Parathyroid adenoma (tissue), 2 donors: ENCODE measurements around the gene ADCY1.

ENCODE experiments used
- H2AFZ ChIP-seq: fragments of 300-600 bp; sonication (generic); one replicate; pipeline ENCODE4 v1.7.0; 2017; ENCODE audit warnings: antibody characterized with exemption, mild to moderate bottlenecking
- H3K27ac ChIP-seq: fragments of 300-600 bp; sonication (generic); one replicate; pipeline ENCODE4 v1.7.0; 2017
- H3K27me3 ChIP-seq: fragments of 300-600 bp; sonication (generic); one replicate; pipeline ENCODE4 v1.7.0; 2017; ENCODE audit warnings: low read length; ENCODE audit not compliant: control insufficient read depth, insufficient read depth
- H3K36me3 ChIP-seq: fragments of 300-600 bp; sonication (generic); one replicate; pipeline ENCODE4 v1.7.0; 2017; ENCODE audit warnings: low read length; ENCODE audit not compliant: control insufficient read depth, insufficient read depth
- H3K4me1 ChIP-seq: fragments of 300-600 bp; sonication (generic); one replicate; pipeline ENCODE4 v1.7.0; 2017; ENCODE audit warnings: control low read depth
- H3K4me2 ChIP-seq: fragments of 300-600 bp; sonication (generic); one replicate; pipeline ENCODE4 v1.7.0; 2017; ENCODE audit warnings: low read length
- H3K4me3 ChIP-seq: fragments of 300-600 bp; sonication (generic); one replicate; pipeline ENCODE4 v1.7.0; 2017; ENCODE audit warnings: low read depth, low read length
- H3K79me2 ChIP-seq: fragments of 300-600 bp; sonication (generic); one replicate; pipeline ENCODE4 v1.7.0; 2017; ENCODE audit warnings: control low read depth
- H3K9ac ChIP-seq: fragments of 300-600 bp; sonication (generic); one replicate; pipeline ENCODE4 v1.7.0; 2017; ENCODE audit warnings: mild to moderate bottlenecking
- H3K9me3 ChIP-seq: fragments of 300-600 bp; sonication (generic); one replicate; pipeline ENCODE4 v1.7.0; 2017; ENCODE audit warnings: low read length; ENCODE audit not compliant: control insufficient read depth
- TF ChIP-seq, protein P1 (sequence below): fragments of 300-600 bp; sonication (generic); IDR thresholded peaks from one replicate; pipeline ENCODE4 v1.7.0; 2017; ENCODE audit warnings: antibody characterized with exemption, mild to moderate bottlenecking
- donor health status: primary hyperparathyroidism.

The ADCY1 gene

DNA sequence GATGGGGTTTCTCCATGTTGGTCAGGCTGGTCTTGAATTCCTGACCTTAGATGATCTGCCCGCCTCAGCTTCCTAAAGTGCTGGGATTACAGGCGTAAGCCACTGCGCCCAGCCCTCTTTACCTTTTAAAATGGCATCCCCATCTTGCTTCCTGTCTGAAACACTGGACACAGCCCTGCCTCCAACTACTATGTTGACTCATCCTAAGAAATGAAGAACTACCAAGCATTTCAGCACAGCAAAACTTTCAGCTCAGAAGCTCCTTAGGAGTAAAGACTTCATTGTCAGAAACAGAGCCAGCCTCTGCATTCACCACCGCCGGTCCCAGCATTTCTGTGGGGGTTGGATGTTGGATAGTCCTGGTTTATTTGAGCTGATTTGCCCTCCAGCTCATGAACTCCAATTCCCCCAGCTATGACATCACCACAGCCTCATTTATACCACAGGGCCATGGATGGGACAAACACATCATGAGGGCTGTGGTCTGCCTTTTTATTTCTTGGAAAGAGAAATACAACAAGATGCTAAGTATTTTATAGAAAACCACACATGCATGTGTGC, 123.5 kb downstream of the ADCY1 start:
- Histone ChIP-seq H3K4me1 (no peaks in the 10 kb centered on the region), H3K27me3 (no peaks in the 10 kb centered on the region), H3K27ac (no peak overlapping the region), H3K9me3 (no peaks in the 10 kb centered on the region), H3K36me3 (no peaks in the 10 kb centered on the region), H3K79me2 (no peaks in the 10 kb centered on the region), H3K4me2 (no peak overlapping the region), H2AFZ (no peak overlapping the region), H3K4me3 (no peak overlapping the region), H3K9ac (no peak overlapping the region)
- TF ChIP-seq, protein P1, sequence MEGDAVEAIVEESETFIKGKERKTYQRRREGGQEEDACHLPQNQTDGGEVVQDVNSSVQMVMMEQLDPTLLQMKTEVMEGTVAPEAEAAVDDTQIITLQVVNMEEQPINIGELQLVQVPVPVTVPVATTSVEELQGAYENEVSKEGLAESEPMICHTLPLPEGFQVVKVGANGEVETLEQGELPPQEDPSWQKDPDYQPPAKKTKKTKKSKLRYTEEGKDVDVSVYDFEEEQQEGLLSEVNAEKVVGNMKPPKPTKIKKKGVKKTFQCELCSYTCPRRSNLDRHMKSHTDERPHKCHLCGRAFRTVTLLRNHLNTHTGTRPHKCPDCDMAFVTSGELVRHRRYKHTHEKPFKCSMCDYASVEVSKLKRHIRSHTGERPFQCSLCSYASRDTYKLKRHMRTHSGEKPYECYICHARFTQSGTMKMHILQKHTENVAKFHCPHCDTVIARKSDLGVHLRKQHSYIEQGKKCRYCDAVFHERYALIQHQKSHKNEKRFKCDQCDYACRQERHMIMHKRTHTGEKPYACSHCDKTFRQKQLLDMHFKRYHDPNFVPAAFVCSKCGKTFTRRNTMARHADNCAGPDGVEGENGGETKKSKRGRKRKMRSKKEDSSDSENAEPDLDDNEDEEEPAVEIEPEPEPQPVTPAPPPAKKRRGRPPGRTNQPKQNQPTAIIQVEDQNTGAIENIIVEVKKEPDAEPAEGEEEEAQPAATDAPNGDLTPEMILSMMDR = no peak

DNA sequence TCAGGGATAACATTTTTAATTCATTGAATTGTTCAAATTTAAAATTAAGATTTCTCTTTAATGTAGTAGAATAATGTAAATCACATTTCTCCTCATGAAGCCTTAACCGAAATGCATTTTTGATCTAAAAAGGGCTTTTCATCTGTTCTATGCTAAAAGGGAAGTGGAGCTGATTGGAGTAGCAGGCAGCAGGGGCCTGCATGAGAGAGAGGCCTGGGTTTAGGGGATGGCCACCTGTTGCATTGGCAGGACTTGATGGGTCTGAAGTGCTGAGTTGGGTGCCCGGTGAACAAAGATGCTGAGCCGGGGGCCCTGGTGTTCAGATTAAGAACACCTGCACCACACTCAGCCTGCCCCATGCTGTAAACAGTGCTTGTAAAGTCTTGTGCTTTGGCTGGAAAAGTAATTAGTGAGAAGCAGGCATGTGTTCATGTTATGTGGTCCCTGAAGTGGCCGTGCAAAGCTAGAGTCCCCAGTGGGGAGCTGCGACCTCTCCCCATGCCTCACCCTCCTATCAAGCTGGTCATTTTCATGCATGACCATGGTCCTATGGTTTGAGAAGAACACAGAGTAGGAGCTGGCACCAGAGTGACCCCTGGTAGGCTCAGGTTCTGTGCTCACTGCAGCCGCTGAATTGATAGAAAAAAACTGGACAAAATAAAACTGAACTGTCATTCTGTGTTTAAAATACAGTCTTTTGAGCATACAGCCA, 124.3 kb downstream of the ADCY1 start:
- H2AFZ ChIP-seq = no peak overlapping the region
- H3K9ac ChIP-seq = no peak overlapping the region
- H3K9me3 ChIP-seq = no peaks in the 10 kb centered on the region
- no peaks in the 10 kb centered on the region for H3K36me3 ChIP-seq
- TF ChIP-seq, protein P1 = no peak
- no peaks in the 10 kb centered on the region for H3K27me3 ChIP-seq
- H3K4me1 ChIP-seq = no peaks in the 10 kb centered on the region
- H3K27ac ChIP-seq = no peak overlapping the region
- H3K4me3 ChIP-seq = no peak overlapping the region
- H3K79me2 ChIP-seq = no peaks in the 10 kb centered on the region
- no peak overlapping the region for H3K4me2 ChIP-seq

DNA sequence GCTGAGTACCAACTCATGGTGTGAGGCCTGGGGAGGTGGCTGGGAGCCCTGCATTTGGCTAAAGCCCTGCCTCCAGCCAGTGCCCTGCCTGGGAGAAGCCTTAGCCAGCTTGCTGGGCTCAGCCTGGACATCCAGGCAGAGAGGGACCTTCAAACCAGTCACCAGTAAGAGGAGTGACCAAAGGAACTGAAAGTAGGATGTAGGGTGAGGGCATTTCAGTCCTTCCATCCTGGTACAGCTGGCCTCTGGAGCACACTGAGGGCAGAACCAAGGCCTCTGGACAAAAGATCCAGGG, 124.8 kb downstream of the ADCY1 start:
- no peaks in the 10 kb centered on the region for H3K36me3 ChIP-seq
- TF ChIP-seq, protein P1 = no peak
- no peaks in the 10 kb centered on the region for H3K4me1 ChIP-seq
- H3K9ac ChIP-seq = no peak overlapping the region
- H3K9me3 ChIP-seq = no peaks in the 10 kb centered on the region
- H3K27ac ChIP-seq = no peak overlapping the region
- H3K4me3 ChIP-seq = no peak overlapping the region
- H3K79me2 ChIP-seq = no peaks in the 10 kb centered on the region
- no peaks in the 10 kb centered on the region for H3K27me3 ChIP-seq
- no peak overlapping the region for H3K4me2 ChIP-seq
- H2AFZ ChIP-seq = no peak overlapping the region

DNA sequence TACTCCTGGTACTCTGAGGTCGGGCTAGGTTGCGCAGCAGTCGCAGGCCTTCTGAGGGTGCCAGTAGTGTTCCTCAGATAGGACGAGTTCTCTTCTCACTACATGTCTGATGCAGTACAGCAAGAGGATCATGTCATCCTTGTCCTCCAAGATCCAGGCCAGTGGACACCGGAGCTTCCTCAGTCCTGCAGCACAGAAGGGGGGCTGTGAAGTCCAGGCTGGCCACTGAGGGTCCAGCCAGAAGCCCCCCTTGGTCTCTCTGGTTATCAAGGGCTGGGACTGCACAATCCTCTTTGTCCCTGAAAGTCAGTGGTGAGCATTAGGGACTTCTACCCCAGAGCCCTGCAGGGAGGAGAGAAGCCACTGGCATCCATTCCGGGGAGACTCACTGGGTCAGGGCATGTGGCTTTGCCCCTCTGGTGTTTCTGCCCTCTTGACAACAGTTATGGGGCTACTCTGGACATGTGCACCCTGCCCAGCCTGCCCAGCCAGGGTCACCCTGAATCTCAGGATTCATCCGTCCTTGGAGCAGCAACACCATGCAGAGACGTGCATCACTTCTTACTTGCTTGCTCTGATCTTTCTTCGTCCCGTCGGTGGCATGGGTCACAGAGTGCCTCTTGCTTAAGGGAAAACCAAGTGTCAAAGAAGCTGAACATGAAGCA, 125.7 kb downstream of the ADCY1 start:
- H3K4me2 ChIP-seq = no peak overlapping the region
- H3K27ac ChIP-seq = no peak overlapping the region
- no peak overlapping the region for H3K9ac ChIP-seq
- no peaks in the 10 kb centered on the region for H3K27me3 ChIP-seq
- H2AFZ ChIP-seq = no peak overlapping the region
- H3K4me1 ChIP-seq = no peaks in the 10 kb centered on the region
- no peak overlapping the region for H3K4me3 ChIP-seq
- H3K79me2 ChIP-seq = no peaks in the 10 kb centered on the region
- TF ChIP-seq, protein P1 = no peak
- no peaks in the 10 kb centered on the region for H3K9me3 ChIP-seq
- H3K36me3 ChIP-seq = no peaks in the 10 kb centered on the region
